NCI-H1930 (cell line): Measurements from ENCODE around the gene SPG7.
"Not testable (repeated sequence)": the region's sequence is repeated elsewhere in the genome, so short reads cannot be mapped to it uniquely, and the experiment has no call there.

Source experiments
- DNase-seq, 2 experiments: peaks; one replicate each; lab custom pipeline; 2025; lab: John Stamatoyannopoulos, UW

Gene SPG7

GRCh38 chr16:89507834-89508590, at the start of gene SPG7:
Gene SPG7 (plus strand): TSS chr16:89508403. CDS start chr16:89508418, 15 bp downstream.
- DNase-seq: peak; percentile 56 to 68

- DNase-seq: no peak
These were observed 49.7 kb upstream of the SPG7 start for GRCh38 chr16:89458551-89458950.

GRCh38 chr16:89458967-89459366, 49.2 kb upstream of the SPG7 start:
- DNase-seq: no peak

GRCh38 chr16:89460556-89460955, 47.6 kb upstream of the SPG7 start:
- no peak for DNase-seq

- not testable (repeated sequence) for DNase-seq
These were observed 46.3 kb upstream of the SPG7 start for GRCh38 chr16:89461890-89462289.

GRCh38 chr16:89462639-89463038, 45.6 kb upstream of the SPG7 start:
- DNase-seq: not testable (repeated sequence)

GRCh38 chr16:89463312-89463711, 44.9 kb upstream of the SPG7 start:
- not testable (repeated sequence) for DNase-seq

- no peak for DNase-seq
These were observed 41.3 kb upstream of the SPG7 start for GRCh38 chr16:89466920-89467319.

GRCh38 chr16:89467382-89467781, 40.8 kb upstream of the SPG7 start:
- DNase-seq: no peak

- no peak for DNase-seq
These were observed 35.5 kb upstream of the SPG7 start for GRCh38 chr16:89472711-89473075.

GRCh38 chr16:89473136-89473712, 35.0 kb upstream of the SPG7 start:
- no peak for DNase-seq

- no peak for DNase-seq
These were observed 34.3 kb upstream of the SPG7 start for GRCh38 chr16:89473791-89474414.

- DNase-seq: no peak
These were observed 33.1 kb upstream of the SPG7 start for GRCh38 chr16:89475144-89475543.

GRCh38 chr16:89476379-89476778, 31.8 kb upstream of the SPG7 start:
- DNase-seq: no peak

GRCh38 chr16:89476811-89477261, 31.4 kb upstream of the SPG7 start:
- no peak for DNase-seq

- no peak for DNase-seq
These were observed 29.5 kb upstream of the SPG7 start for GRCh38 chr16:89478576-89479221.

GRCh38 chr16:89481356-89481955, 26.7 kb upstream of the SPG7 start:
- DNase-seq: no peak

- no peak for DNase-seq
These were observed 25.9 kb upstream of the SPG7 start for GRCh38 chr16:89482150-89482816.

- no peak for DNase-seq
These were observed 25.4 kb upstream of the SPG7 start for GRCh38 chr16:89482817-89483205.

GRCh38 chr16:89484041-89484501, 24.1 kb upstream of the SPG7 start:
- DNase-seq: no peak

- no peak for DNase-seq
These were observed 23.1 kb upstream of the SPG7 start for GRCh38 chr16:89484923-89485679.
